HPDE6-E6E7 (cell line): ENCODE results near the gene FAM177A1.
"Not testable (repeated sequence)": the region's sequence is repeated elsewhere in the genome, so short reads cannot be mapped to it uniquely, and the experiment has no call there.

Experiments used
- DNase-seq: peaks from one replicate; pipeline ENCODE4 v3.0.0; 2011; ENCODE audit warnings: missing footprints; ENCODE audit errors: extremely low spot score

The FAM177A1 gene

DNA sequence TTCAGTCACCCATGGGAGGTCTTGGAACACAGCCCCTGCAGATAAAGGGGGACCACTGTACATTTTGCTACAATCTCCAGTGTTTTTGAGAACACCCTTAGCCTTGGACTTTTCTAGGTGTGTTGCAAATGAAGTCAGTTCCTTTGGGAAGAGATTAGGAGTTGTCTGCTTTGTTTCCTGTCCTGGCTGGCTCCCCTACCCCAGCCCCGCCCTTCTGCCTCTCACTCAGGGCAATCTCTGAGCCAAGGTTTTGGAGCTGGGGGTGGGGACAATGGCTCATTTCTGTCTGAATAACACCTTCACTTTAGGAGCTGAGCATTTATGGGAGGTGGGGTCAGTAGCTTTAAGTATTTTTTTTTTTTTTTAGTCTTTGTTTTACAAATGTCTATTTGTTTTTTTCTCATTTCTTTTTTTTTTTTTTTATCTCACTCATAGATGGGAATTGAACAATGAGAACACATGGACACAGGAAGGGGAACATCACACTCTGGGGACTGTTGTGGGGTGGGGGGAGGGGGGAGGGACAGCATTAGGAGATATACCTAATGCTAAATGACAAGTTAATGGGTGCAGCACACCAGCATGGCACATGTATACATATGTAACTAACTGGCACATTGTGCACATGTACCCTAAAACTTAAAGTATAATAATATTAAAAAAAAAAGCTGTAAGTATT is 15.2 kb downstream of the FAM177A1 start:
- DNase-seq: peak; percentile 26

- not testable (repeated sequence) for DNase-seq
Observed at GRCh38 chr14:35065731-35066130, 19.7 kb downstream of the FAM177A1 start.

GRCh38 chr14:35068238-35069012 is 22.4 kb downstream of the FAM177A1 start:
- no peak for DNase-seq

DNA sequence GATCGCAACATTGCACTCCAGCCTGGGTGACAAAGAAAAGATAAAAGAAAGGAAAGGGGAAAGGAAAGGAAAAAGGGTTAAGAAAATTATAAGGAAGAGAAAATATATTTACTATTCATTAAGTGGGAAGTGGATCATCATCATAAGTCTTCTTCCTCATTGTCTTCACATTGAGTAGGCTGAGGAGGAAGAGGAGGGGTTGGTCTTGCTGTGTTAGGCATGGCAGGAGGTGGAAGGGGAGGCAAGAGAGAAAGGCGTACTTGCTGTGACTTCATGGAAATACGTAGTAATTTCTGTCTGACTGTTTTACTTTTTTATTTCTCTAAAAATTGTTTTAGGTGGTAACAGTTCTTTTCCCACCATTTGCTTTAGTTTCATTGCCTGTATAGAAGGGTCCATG is 26.2 kb downstream of the FAM177A1 start:
- no peak for DNase-seq

GRCh38 chr14:35073486-35073885 is 27.4 kb downstream of the FAM177A1 start:
- DNase-seq: no peak

DNA sequence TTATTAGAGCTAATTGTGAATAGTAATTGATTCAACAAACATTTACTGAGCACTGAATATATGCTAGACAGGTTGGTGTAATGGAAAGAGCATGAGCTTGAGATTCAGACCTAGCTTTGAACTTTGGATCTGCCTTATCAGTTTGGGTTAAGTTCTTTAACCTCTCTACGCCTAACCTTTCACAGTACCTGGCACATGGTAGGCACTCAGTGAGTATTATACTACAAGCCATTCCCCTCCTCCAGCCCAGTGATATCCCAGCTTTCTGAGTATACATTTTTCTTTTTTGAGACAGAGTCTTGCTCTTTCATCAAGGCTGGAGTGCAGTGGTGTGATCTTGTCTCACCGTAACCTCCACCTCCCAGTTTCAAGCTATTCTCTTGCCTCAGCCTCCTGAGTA is 32.0 kb downstream of the FAM177A1 start:
- no peak for DNase-seq

DNA sequence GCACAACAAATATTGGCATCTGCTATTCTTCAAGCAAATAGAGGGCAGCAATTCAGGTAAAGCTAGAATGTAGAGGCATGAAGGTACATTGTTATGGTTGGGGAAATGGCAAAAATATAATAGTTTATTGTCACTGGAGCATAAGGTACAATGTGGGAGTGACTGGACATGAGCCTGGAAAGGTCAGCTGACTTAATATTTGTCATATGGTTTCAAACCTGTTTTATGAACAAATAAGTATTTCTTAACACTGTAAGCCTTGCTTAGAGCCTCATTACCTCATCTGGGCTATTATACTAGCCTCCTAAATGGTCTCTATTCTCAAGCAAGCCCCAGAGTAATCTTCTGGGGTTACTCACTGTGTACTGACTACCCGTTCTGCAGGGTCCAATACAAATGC is 33.7 kb downstream of the FAM177A1 start:
- no peak for DNase-seq

GRCh38 chr14:35083530-35084150 is 37.6 kb downstream of the FAM177A1 start:
- no peak for DNase-seq

GRCh38 chr14:35085441-35085840 is 39.4 kb downstream of the FAM177A1 start:
- DNase-seq: no peak

- no peak for DNase-seq
Observed at GRCh38 chr14:35088514-35088913, 42.4 kb downstream of the FAM177A1 start.

DNA sequence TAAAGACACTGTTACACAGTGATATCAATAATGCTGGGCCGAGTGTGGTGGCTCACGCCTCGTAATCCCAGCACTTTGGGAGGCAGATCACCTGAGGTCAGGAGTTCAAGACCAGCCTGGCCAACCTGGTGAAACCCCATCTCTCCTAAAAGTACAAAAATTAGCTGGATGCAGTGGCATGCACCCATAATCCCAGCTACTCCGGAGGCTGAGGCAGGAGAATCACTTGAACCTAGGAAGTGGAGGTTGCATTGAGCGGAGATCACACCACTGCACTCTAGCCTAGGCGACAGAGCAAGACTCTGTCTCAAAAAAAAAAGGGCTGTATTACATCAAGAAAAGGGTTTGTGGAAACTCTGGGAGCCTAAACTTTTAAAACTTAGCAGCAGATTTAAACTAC is 48.6 kb downstream of the FAM177A1 start:
- not testable (repeated sequence) for DNase-seq

DNA sequence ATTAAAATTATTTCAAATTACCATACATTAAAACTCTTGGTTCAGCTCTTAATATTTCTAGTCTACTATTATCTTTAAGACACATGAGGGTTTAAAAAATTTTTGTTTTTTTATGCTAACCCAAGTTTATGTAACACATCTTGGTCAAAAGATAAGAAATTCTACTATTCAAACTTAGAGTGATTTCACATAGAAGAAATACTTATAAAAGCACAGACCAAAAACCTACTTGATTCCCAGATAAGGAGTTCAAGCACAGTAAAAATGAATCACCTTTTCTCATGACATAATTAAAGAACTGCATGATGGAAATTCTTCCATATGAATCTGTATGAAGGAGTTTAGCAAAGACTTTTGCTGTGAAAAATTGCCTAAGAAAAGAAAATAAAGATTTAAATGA is 61.8 kb downstream of the FAM177A1 start:
- no peak for DNase-seq

- no peak for DNase-seq
Observed at GRCh38 chr14:35112641-35113040, 66.6 kb downstream of the FAM177A1 start.

DNA sequence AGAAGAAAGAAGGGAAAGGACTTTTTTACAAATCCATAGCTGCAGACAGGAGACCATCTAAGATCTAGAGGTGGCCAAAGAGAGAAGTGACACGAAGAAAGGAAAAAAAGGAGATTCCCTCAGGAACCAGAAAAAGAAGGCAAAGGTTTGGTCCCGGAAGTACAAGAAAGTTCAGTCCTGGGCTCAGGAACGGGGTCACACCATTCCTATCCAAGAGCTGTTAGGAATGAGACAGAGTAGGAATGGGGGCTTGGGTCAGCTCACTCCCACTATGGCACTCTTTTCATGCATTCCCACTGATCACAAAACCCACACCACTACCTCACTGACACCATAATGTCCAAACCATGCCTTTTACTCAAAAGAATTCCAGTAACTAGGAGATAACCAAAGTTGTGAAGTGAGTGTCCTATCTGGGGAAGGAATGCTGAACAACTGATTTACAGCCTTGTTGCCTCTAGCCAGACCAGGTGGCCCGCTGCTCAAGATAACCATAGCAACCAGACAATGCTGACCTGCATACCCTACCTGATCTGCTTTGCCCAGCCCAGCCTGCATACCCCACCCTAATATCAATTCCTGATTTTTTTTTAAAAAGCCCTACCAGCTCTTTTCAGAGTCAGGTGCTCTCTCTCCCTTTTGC is 67.4 kb downstream of the FAM177A1 start:
- no peak for DNase-seq

GRCh38 chr14:35114036-35114435 is 68.0 kb downstream of the FAM177A1 start:
- no peak for DNase-seq

- DNase-seq: no peak
Observed at GRCh38 chr14:35116242-35116641, 70.2 kb downstream of the FAM177A1 start.

- DNase-seq: no peak
Observed at GRCh38 chr14:35117112-35117511, 71.0 kb downstream of the FAM177A1 start.

- DNase-seq: no peak
Observed at GRCh38 chr14:35121026-35121886, 75.2 kb downstream of the FAM177A1 start.

- peak; percentile 94 for DNase-seq
Observed at GRCh38 chr14:35121887-35122695, 76.0 kb downstream of the FAM177A1 start, which contains the start of the genes PPP2R3C and PRORP. TSS of gene PPP2R3C (minus strand) at chr14:35121990. CDS start at chr14:35121959, 31 bp downstream. TSS of gene PRORP (plus strand) at chr14:35122552. CDS start at chr14:35123246, 694 bp downstream.

GRCh38 chr14:35122696-35123387 is 76.8 kb downstream of the FAM177A1 start:
- DNase-seq: peak; percentile 27
